Panc1 (cell line): ENCODE results near the gene VPS37B.

Experiments
- POLR2AphosphoS5 ChIP-seq: IDR thresholded peaks from 2 replicates; pipeline ENCODE4 v1.6.1; 2012; ENCODE audit warnings: mild to moderate bottlenecking, low read depth, low read length, moderate library complexity
- SIN3A ChIP-seq: IDR thresholded peaks from 2 replicates; pipeline ENCODE4 v1.6.1; 2012; ENCODE audit warnings: low read depth, mild to moderate bottlenecking, low read length, moderate library complexity, borderline replicate concordance; ENCODE audit not compliant: insufficient read depth
- TCF7L2 ChIP-seq: IDR thresholded peaks from 2 replicates; pipeline ENCODE4 v1.6.1; 2011; ENCODE audit warnings: mild to moderate bottlenecking, low read depth, low read length, inconsistent platforms
- TF ChIP-seq, protein P1 (sequence below), 2 experiments: IDR thresholded peaks; 2 replicates each; pipeline ENCODE4 v1.6.1; 2011 to 2012; ENCODE audit warnings: low read depth in 2 of 2, control low read depth in 1 of 2, low read length in 1 of 2, mild to moderate bottlenecking in 1 of 2, moderate library complexity in 1 of 2; ENCODE audit not compliant: insufficient read depth in 1 of 2
- TF ChIP-seq, protein P2 (sequence below): fragments of 450-650 bp; IDR thresholded peaks from 2 replicates; pipeline ENCODE4 v1.5.1; 2017; ENCODE audit warnings: mild to moderate bottlenecking

DNA sequence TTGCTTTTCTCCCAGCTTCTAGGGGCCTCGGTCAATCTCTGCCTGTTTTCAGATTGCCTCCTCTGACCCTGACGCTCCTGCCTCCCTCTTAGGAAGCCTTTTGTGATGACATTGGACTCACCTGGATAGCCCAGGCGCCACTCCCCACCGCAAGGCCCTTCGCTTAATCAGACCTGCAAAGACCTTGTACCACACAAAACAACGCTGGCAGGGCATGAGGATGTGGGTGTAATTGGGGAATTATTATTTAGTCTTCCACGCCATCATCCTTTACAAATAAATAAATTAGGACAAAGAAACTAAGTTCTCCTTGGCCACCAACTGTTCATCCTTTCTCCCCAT, 7.7 kb upstream of the VPS37B start:
- TF ChIP-seq, protein P1, sequence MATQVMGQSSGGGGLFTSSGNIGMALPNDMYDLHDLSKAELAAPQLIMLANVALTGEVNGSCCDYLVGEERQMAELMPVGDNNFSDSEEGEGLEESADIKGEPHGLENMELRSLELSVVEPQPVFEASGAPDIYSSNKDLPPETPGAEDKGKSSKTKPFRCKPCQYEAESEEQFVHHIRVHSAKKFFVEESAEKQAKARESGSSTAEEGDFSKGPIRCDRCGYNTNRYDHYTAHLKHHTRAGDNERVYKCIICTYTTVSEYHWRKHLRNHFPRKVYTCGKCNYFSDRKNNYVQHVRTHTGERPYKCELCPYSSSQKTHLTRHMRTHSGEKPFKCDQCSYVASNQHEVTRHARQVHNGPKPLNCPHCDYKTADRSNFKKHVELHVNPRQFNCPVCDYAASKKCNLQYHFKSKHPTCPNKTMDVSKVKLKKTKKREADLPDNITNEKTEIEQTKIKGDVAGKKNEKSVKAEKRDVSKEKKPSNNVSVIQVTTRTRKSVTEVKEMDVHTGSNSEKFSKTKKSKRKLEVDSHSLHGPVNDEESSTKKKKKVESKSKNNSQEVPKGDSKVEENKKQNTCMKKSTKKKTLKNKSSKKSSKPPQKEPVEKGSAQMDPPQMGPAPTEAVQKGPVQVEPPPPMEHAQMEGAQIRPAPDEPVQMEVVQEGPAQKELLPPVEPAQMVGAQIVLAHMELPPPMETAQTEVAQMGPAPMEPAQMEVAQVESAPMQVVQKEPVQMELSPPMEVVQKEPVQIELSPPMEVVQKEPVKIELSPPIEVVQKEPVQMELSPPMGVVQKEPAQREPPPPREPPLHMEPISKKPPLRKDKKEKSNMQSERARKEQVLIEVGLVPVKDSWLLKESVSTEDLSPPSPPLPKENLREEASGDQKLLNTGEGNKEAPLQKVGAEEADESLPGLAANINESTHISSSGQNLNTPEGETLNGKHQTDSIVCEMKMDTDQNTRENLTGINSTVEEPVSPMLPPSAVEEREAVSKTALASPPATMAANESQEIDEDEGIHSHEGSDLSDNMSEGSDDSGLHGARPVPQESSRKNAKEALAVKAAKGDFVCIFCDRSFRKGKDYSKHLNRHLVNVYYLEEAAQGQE (IDR thresholded peaks at IDR 0.05; ENCODE audit: insufficient read depth in 1 of 2, low read depth in 2 of 2, low read length in 1 of 2): no peak
- TF ChIP-seq, protein P2, sequence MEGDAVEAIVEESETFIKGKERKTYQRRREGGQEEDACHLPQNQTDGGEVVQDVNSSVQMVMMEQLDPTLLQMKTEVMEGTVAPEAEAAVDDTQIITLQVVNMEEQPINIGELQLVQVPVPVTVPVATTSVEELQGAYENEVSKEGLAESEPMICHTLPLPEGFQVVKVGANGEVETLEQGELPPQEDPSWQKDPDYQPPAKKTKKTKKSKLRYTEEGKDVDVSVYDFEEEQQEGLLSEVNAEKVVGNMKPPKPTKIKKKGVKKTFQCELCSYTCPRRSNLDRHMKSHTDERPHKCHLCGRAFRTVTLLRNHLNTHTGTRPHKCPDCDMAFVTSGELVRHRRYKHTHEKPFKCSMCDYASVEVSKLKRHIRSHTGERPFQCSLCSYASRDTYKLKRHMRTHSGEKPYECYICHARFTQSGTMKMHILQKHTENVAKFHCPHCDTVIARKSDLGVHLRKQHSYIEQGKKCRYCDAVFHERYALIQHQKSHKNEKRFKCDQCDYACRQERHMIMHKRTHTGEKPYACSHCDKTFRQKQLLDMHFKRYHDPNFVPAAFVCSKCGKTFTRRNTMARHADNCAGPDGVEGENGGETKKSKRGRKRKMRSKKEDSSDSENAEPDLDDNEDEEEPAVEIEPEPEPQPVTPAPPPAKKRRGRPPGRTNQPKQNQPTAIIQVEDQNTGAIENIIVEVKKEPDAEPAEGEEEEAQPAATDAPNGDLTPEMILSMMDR: no peak
- no peak for TF ChIP-seq POLR2AphosphoS5
- no peak for TF ChIP-seq TCF7L2
- no peak for TF ChIP-seq SIN3A
